ENCODE measurements around the gene RRP1B. TPM values are rescaled to one million over a fixed set of nuclear protein-coding genes. Genes with fewer than 3 reads are reported as not detected.

The RRP1B gene
- total RNA-seq, 3 donors from 2014 or later: 17.1 to 22.6 (median 22.1) TPM

GRCh38 chr21:43624339-43624738 lies 35.0 kb upstream of the RRP1B start:
- peaks cover 0 to 5% of the 10 kb centered on the region in 2 donors for H3K9me3 ChIP-seq
- no peak overlapping the region for H3K4me3 ChIP-seq
- no peaks in the 10 kb centered on the region for H3K27me3 ChIP-seq
- H3K36me3 ChIP-seq: no peaks in the 10 kb centered on the region
- no peaks in the 10 kb centered on the region for H3K4me1 ChIP-seq
- no peak overlapping the region for H3K27ac ChIP-seq
- intact Hi-C loops (cut with DNase I; ENCODE audit: low total_unique reads): no loop called here
- TF ChIP-seq POLR2A (IDR thresholded peaks at IDR 0.05) (no peak), CTCF (IDR thresholded peaks at IDR 0.05) (no peak), POLR2AphosphoS5 (IDR thresholded peaks at IDR 0.05) (no peak)
- no peak for DNase-seq (ENCODE audit: low spot score in 2 of 2)

GRCh38 chr21:43626390-43626789 lies 33.0 kb upstream of the RRP1B start:
- H3K27me3 ChIP-seq: no peaks in the 10 kb centered on the region
- no peak for DNase-seq (ENCODE audit: low spot score in 2 of 2)
- no peaks in the 10 kb centered on the region for H3K9me3 ChIP-seq
- intact Hi-C loops (cut with DNase I; ENCODE audit: low total_unique reads): no loop called here
- H3K4me1 ChIP-seq: no peaks in the 10 kb centered on the region
- no peaks in the 10 kb centered on the region for H3K36me3 ChIP-seq
- H3K4me3 ChIP-seq: no peak overlapping the region
- TF ChIP-seq CTCF (IDR thresholded peaks at IDR 0.05) (no peak), POLR2A (IDR thresholded peaks at IDR 0.05) (no peak), POLR2AphosphoS5 (IDR thresholded peaks at IDR 0.05) (no peak)
- H3K27ac ChIP-seq: no peak overlapping the region

DNA sequence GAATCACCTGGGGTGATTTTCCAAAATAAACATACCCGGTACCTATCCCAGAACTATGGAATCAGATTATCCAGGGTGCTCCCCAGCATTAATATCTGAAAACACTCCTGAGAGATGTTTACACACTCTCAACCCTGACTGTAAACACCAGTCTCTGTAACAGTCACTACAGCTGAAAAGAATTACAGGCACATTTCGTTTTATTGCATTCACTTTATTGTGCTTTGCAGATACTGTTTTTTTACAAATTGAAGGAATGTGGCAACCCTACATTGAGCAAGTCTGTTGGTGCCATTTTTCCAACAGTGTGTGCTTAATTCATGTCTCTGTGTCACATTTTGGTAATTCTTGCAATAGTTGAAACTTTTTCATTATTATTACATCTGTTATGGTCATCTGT lies 31.8 kb upstream of the RRP1B start:
- Histone ChIP-seq H3K27me3 (no peaks in the 10 kb centered on the region), H3K9me3 (no peaks in the 10 kb centered on the region), H3K27ac (no peak overlapping the region), H3K4me1 (no peaks in the 10 kb centered on the region), H3K4me3 (no peak overlapping the region), H3K36me3 (no peaks in the 10 kb centered on the region)
- TF ChIP-seq POLR2AphosphoS5 (IDR thresholded peaks at IDR 0.05) (no peak), POLR2A (IDR thresholded peaks at IDR 0.05) (no peak), CTCF (IDR thresholded peaks at IDR 0.05) (no peak)
- intact Hi-C loops (cut with DNase I; ENCODE audit: low total_unique reads): no loop called here
- no peak for DNase-seq (ENCODE audit: low spot score in 2 of 2)

DNA sequence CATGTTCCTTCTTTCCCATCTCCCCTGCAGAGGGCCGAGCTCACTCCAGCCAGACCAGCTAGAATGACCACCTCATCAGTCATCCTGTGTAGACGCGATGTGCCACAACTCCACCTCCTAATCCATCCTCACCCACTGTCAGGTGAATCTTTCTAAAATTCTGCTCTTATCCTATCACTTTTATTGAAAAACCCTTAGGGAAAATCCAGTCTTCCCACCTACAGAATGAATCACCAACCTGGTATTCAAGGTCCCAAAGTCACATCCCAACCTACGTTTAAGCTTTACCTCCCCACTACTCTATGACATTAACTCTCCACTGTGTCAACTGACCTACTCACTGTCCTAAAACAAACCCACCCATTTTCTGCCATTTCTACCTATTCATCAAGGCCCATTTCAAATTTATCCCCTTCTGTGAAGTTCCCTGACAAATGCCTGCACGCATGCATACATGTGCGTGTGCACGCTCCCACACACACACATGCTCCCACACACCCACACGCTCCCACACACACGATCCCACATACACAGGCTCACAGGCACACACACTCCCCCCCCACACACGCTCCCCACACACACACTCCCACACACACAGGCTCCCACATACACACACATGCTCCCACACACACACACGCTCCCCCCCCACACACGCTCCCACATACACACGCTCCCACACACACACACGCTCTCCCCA lies 27.8 kb upstream of the RRP1B start:
- DNase-seq (ENCODE audit: low spot score in 2 of 2): no peak
- H3K27me3 ChIP-seq: no peaks in the 10 kb centered on the region
- no peaks in the 10 kb centered on the region for H3K9me3 ChIP-seq
- H3K4me1 ChIP-seq: no peaks in the 10 kb centered on the region
- H3K36me3 ChIP-seq: no peaks in the 10 kb centered on the region
- H3K4me3 ChIP-seq: no peak overlapping the region
- H3K27ac ChIP-seq: no peak overlapping the region
- TF ChIP-seq POLR2A (IDR thresholded peaks at IDR 0.05): no peak
- intact Hi-C loops (cut with DNase I; ENCODE audit: low total_unique reads): no loop called here

DNA sequence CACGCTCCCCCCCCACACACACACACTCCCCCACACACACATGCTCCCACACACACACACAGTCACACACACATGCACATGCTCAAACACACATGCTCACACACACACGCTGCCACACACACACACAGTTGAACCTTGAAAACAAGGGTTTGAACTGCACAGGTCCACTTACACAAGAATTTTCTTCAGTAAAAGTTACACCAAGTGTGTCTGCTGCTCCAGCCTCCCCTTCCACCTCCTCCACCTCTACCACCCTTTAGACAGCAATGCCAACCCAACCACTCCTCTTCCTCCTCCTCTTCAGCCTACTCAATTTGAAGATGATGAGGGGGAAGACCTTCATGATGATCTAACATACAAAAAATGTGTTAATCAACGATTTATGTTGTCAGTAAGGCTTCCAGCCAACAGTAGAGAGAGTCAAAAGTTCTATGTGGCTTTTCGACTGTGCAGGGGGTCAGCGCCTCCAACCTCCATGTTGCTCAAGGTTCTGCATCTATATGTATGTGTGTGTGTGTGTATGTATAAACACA lies 26.9 kb upstream of the RRP1B start:
- TF ChIP-seq CTCF (IDR thresholded peaks at IDR 0.05) (no peak), POLR2AphosphoS5 (IDR thresholded peaks at IDR 0.05) (no peak), POLR2A (IDR thresholded peaks at IDR 0.05) (no peak)
- H3K36me3 ChIP-seq: no peaks in the 10 kb centered on the region
- DNase-seq (ENCODE audit: low spot score in 2 of 2): no peak
- no peak overlapping the region for H3K27ac ChIP-seq
- intact Hi-C loops (cut with DNase I; ENCODE audit: low total_unique reads): no loop called here
- no peaks in the 10 kb centered on the region for H3K4me1 ChIP-seq
- no peaks in the 10 kb centered on the region for H3K27me3 ChIP-seq
- H3K4me3 ChIP-seq: no peak overlapping the region
- no peaks in the 10 kb centered on the region for H3K9me3 ChIP-seq
